HG02981 (cell line): ENCODE data around the gene RAD23B.
A peak's percentile ranks its signal among the peaks of the same experiment; 100 is the strongest.
"Not testable (repeated sequence)": the region's sequence is repeated elsewhere in the genome, so short reads cannot be mapped to it uniquely, and the experiment has no call there.

Experiments used
- ATAC-seq: cut with Tn5 transposase; IDR thresholded peaks from one replicate; pipeline ENCODE4 v1.9.1; 2021; ENCODE audit warnings: mild to moderate bottlenecking, moderate library complexity; ENCODE audit not compliant: unreplicated experiment

The RAD23B gene

GRCh38 chr9:107288701-107289100 lies 5.6 kb downstream of the RAD23B start:
- ATAC-seq: no peak

GRCh38 chr9:107290619-107291018 lies 7.5 kb downstream of the RAD23B start:
- ATAC-seq: no peak

GRCh38 chr9:107292821-107293542 lies 9.9 kb downstream of the RAD23B start:
- ATAC-seq: no peak

- no peak for ATAC-seq
These were observed 10.5 kb downstream of the RAD23B start for GRCh38 chr9:107293543-107294085.

GRCh38 chr9:107294756-107295155 lies 11.7 kb downstream of the RAD23B start:
- ATAC-seq: no peak

GRCh38 chr9:107295995-107296394 lies 12.9 kb downstream of the RAD23B start:
- ATAC-seq: no peak

- ATAC-seq: not testable (repeated sequence)
These were observed 13.5 kb downstream of the RAD23B start for GRCh38 chr9:107296592-107296991.

GRCh38 chr9:107299437-107299836 lies 16.4 kb downstream of the RAD23B start:
- ATAC-seq: no peak

- no peak for ATAC-seq
These were observed 23.2 kb downstream of the RAD23B start for GRCh38 chr9:107306308-107306707.

- ATAC-seq: no peak
These were observed 24.3 kb downstream of the RAD23B start for GRCh38 chr9:107307331-107307730.

GRCh38 chr9:107308461-107308860 lies 25.4 kb downstream of the RAD23B start:
- no peak for ATAC-seq

GRCh38 chr9:107309271-107309670 lies 26.2 kb downstream of the RAD23B start:
- ATAC-seq: peak; percentile 95

- ATAC-seq: no peak
These were observed 29.4 kb downstream of the RAD23B start for GRCh38 chr9:107312376-107313050.

- ATAC-seq: no peak
These were observed 30.5 kb downstream of the RAD23B start for GRCh38 chr9:107313555-107314096.

- no peak for ATAC-seq
These were observed 31.7 kb downstream of the RAD23B start for GRCh38 chr9:107314763-107315162.

- ATAC-seq: no peak
These were observed 33.9 kb downstream of the RAD23B start for GRCh38 chr9:107316795-107317661.

- ATAC-seq: no peak
These were observed 39.6 kb downstream of the RAD23B start for GRCh38 chr9:107322643-107323042.

- ATAC-seq: no peak
These were observed 40.9 kb downstream of the RAD23B start for GRCh38 chr9:107323836-107324585.

GRCh38 chr9:107325842-107326241 lies 42.8 kb downstream of the RAD23B start:
- ATAC-seq: no peak

GRCh38 chr9:107328510-107328909 lies 45.4 kb downstream of the RAD23B start:
- no peak for ATAC-seq
